Osteoblast (primary cell): ENCODE data around the gene ETV3. TPM values are rescaled to one million over a fixed set of nuclear protein-coding genes. Genes with fewer than 3 reads are reported as not detected.
A peak's percentile ranks its signal among the peaks of the same experiment; 100 is the strongest.

Experiments
- DNase-seq: peaks from one replicate; pipeline ENCODE4 v3.0.0; 2011; ENCODE audit warnings: low spot score, mixed read lengths; ENCODE audit not compliant: insufficient read length; ENCODE audit errors: missing footprints
- H2AFZ ChIP-seq: 2 replicates; pipeline ENCODE4 v1.6.0; 2011; ENCODE audit warnings: mild to moderate bottlenecking, low read length
- H3K27ac ChIP-seq: 2 replicates; pipeline ENCODE4 v1.5.1; 2011; ENCODE audit warnings: mild to moderate bottlenecking, low read depth, low read length, moderate library complexity
- H3K27me3 ChIP-seq: 2 replicates; pipeline ENCODE4 v1.6.0; 2012; ENCODE audit warnings: mild to moderate bottlenecking, control low read depth, inconsistent platforms, low read length, moderate library complexity; ENCODE audit not compliant: insufficient read depth
- H3K36me3 ChIP-seq: 2 replicates; pipeline ENCODE4 v1.5.1; 2011; ENCODE audit warnings: mild to moderate bottlenecking, low read length, control low read depth, moderate library complexity; ENCODE audit not compliant: insufficient read depth
- H3K4me1 ChIP-seq: 2 replicates; pipeline ENCODE4 v1.5.1; 2011; ENCODE audit warnings: mild to moderate bottlenecking, low read length, control low read depth, moderate library complexity; ENCODE audit not compliant: insufficient read depth
- H3K4me2 ChIP-seq: 2 replicates; pipeline ENCODE4 v1.6.0; 2011; ENCODE audit warnings: mild to moderate bottlenecking, low read length; ENCODE audit not compliant: insufficient read depth
- H3K4me3 ChIP-seq: fragments of 200-600 bp; sonication (generic); 3 replicates; pipeline ENCODE4 v1.5.1; 2012; ENCODE audit warnings: mild to moderate bottlenecking, low read length, inconsistent platforms; ENCODE audit not compliant: insufficient read depth
- H3K79me2 ChIP-seq: 2 replicates; pipeline ENCODE4 v1.6.0; 2012; ENCODE audit warnings: mild to moderate bottlenecking, low read length, control low read depth, inconsistent platforms; ENCODE audit not compliant: insufficient read depth
- H3K9me3 ChIP-seq: 2 replicates; pipeline ENCODE4 v1.5.1; 2011; ENCODE audit warnings: low read depth, low read length, control low read depth
- H4K20me1 ChIP-seq: 2 replicates; pipeline ENCODE4 v1.6.0; 2012; ENCODE audit warnings: mild to moderate bottlenecking, low read length, control low read depth; ENCODE audit not compliant: insufficient read depth
- CTCF ChIP-seq: IDR thresholded peaks from 2 replicates; pipeline ENCODE4 v1.5.1; 2011; ENCODE audit warnings: mild to moderate bottlenecking, low read depth, low read length, moderate library complexity; ENCODE audit errors: extremely low read depth
- total RNA-seq: library from RNA; depleted of rRNA; stranded (reverse); fragments of >200 nt; gene quantifications from 2 replicates; pipeline ENCODE4 v1.2.3, GENCODE V29; 2012

The ETV3 gene
- total RNA-seq, 1 donor, result 14.8 TPM

- peaks cover 6% of the 10 kb centered on the region for H3K4me1 ChIP-seq
- no peaks in the 10 kb centered on the region for H3K79me2 ChIP-seq
- no peak overlapping the region for H3K4me3 ChIP-seq
- peak; percentile 50 for DNase-seq
- no peak overlapping the region for H2AFZ ChIP-seq
- no peaks in the 10 kb centered on the region for H3K36me3 ChIP-seq
- no peaks in the 10 kb centered on the region for H4K20me1 ChIP-seq
- no peaks in the 10 kb centered on the region for H3K9me3 ChIP-seq
- H3K4me2 ChIP-seq, result peak overlapping the region; percentile 66
- no peak overlapping the region for H3K27ac ChIP-seq
- TF ChIP-seq CTCF, result no peak
- no peaks in the 10 kb centered on the region for H3K27me3 ChIP-seq
Observed at GRCh38 chr1:157090771-157091170, 47.4 kb downstream of the ETV3 start.

- peak; percentile 91 for TF ChIP-seq CTCF
- Histone ChIP-seq H3K4me3 (peak overlapping the region; percentile 32), H3K27ac (no peak overlapping the region), H2AFZ (no peak overlapping the region), H3K9me3 (no peaks in the 10 kb centered on the region), H3K4me2 (peak overlapping the region; percentile 66), H4K20me1 (no peaks in the 10 kb centered on the region), H3K4me1 (peaks cover 6% of the 10 kb centered on the region), H3K79me2 (no peaks in the 10 kb centered on the region), H3K36me3 (no peaks in the 10 kb centered on the region), H3K27me3 (no peaks in the 10 kb centered on the region)
- peak; percentile 98 for DNase-seq
Observed at GRCh38 chr1:157090196-157090647, 48.0 kb downstream of the ETV3 start.

GRCh38 chr1:157089789-157090188 is 48.4 kb downstream of the ETV3 start:
- no peak overlapping the region for H2AFZ ChIP-seq
- no peak overlapping the region for H3K27ac ChIP-seq
- H3K79me2 ChIP-seq, result no peaks in the 10 kb centered on the region
- no peak for TF ChIP-seq CTCF
- H3K27me3 ChIP-seq, result no peaks in the 10 kb centered on the region
- DNase-seq, result no peak
- no peaks in the 10 kb centered on the region for H4K20me1 ChIP-seq
- H3K9me3 ChIP-seq, result no peaks in the 10 kb centered on the region
- no peak overlapping the region for H3K4me3 ChIP-seq
- H3K4me2 ChIP-seq, result no peak overlapping the region
- H3K36me3 ChIP-seq, result no peaks in the 10 kb centered on the region
- H3K4me1 ChIP-seq, result peaks cover 6% of the 10 kb centered on the region

- Histone ChIP-seq H3K27ac (no peak overlapping the region), H3K4me2 (no peak overlapping the region), H3K4me1 (peaks cover 6% of the 10 kb centered on the region), H3K36me3 (no peaks in the 10 kb centered on the region), H3K79me2 (no peaks in the 10 kb centered on the region), H2AFZ (no peak overlapping the region), H3K27me3 (no peaks in the 10 kb centered on the region), H4K20me1 (no peaks in the 10 kb centered on the region), H3K9me3 (no peaks in the 10 kb centered on the region), H3K4me3 (no peak overlapping the region)
- no peak for TF ChIP-seq CTCF
- DNase-seq, result no peak
Observed at GRCh38 chr1:157088607-157089006, 49.6 kb downstream of the ETV3 start.
